Vagina (tissue), 2 donors: Measurements from ENCODE around the gene MPP2. TPM values are rescaled to one million over a fixed set of nuclear protein-coding genes. Genes with fewer than 3 reads are reported as not detected.
A peak's percentile ranks its signal among the peaks of the same experiment; 100 is the strongest.

ENCODE experiments used
- DNase-seq, 2 donors: peaks; one replicate each; pipeline ENCODE4 v3.0.0-alpha.2; 2017; ENCODE audit errors: extremely low spot score in 2 of 2
- H3K27ac ChIP-seq: fragments of 200-600 bp; sonication (generic); one replicate; pipeline ENCODE4 v1.5.1; 2019
- H3K27me3 ChIP-seq: fragments of 200-600 bp; sonication (generic); one replicate; pipeline ENCODE4 v1.5.1; 2019
- H3K36me3 ChIP-seq, 2 donors: fragments of 200-600 bp; sonication (generic); one replicate each; pipeline ENCODE4 v1.5.1; 2017 to 2019
- H3K4me1 ChIP-seq: fragments of 200-600 bp; sonication (generic); one replicate; pipeline ENCODE4 v1.5.1; 2019
- H3K4me3 ChIP-seq, 2 donors: fragments of 200-600 bp; sonication (generic); 1 replicate in 1 of 2; 2 replicates in 1 of 2; pipeline ENCODE4 v1.5.1; 2016 to 2019
- H3K9me3 ChIP-seq: fragments of 200-600 bp; sonication (generic); one replicate; pipeline ENCODE4 v1.5.1; 2019
- POLR2A ChIP-seq, 2 donors: fragments of 450-650 bp; IDR thresholded peaks; one replicate each; pipeline ENCODE4 v1.6.1; 2017; ENCODE audit warnings: antibody characterized with exemption in 2 of 2, mild to moderate bottlenecking in 2 of 2, moderate library complexity in 2 of 2
- POLR2AphosphoS5 ChIP-seq, 2 donors: sonication (generic); formaldehyde crosslinking; IDR thresholded peaks; one replicate each; pipeline ENCODE4 v1.9.0; 2017; ENCODE audit warnings: antibody characterized with exemption in 2 of 2, mild to moderate bottlenecking in 2 of 2, low read depth in 1 of 2; ENCODE audit not compliant: insufficient read depth in 1 of 2
- intact Hi-C: fragments of 100-400 bp; cut with DNase I; formaldehyde crosslinking; loops from one replicate; pipeline ENCODE4 v1.15.1; 2023
- total RNA-seq: library from RNA; depleted of rRNA; stranded (reverse); fragments of >200 nt; gene quantifications from one replicate; pipeline ENCODE4 v1.2.3, GENCODE V29; 2016
- TF ChIP-seq, protein P1 (sequence below), 3 experiments: fragments of 450-650 bp in 2 of 3; fragments of 200-600 bp in 1 of 3; sonication (generic) in 1 of 3; IDR thresholded peaks; one replicate each; pipeline ENCODE4 v1.5.1; 2017 to 2019; ENCODE audit warnings: antibody characterized with exemption in 3 of 3, mild to moderate bottlenecking in 2 of 3, moderate library complexity in 2 of 3

MPP2 gene
- total RNA-seq, 1 donor from 2014 or later, result 7.6 TPM

DNA sequence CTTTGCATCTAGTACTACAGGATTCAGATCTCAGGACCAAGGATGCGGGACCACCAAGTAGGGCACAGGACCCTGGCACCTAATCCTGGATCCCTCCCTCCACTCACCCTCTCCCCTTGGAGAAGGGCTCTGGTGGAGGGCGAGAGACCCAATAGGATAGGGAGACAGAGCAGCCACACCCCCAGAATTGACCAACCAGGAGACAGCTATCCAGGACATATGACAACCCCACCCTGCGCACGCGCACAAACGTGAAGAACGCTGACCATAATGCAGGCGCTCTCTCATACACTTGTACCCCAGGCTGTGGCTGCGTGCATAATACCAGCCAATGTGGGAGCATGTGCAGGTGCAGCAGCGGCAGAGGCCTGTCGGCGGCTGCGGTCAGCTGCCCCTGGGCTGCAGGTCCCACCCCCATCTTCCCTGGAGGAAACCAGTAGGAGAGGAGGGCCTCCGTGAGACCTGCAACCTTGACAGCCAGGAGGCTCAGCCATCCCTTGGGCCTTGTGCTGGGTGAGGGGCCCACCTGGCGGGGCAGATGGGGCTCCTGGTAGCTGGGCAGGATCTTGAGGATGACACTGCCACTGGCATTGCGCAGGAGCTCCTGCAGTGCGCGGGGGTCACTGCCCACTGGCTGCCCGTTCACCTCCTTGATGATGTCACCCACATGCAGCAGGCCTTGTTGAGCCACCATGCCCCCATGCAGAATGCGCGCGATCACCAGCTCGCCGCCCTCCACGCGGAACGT lies 25.4 kb downstream of the MPP2 start:
- no peaks in the 10 kb centered on the region for H3K4me1 ChIP-seq
- H3K36me3 ChIP-seq, result peaks cover 0 to 4% of the 10 kb centered on the region in 2 donors
- DNase-seq, result no peak
- no peaks in the 10 kb centered on the region for H3K9me3 ChIP-seq
- intact Hi-C loops, result no loop called here
- H3K27ac ChIP-seq, result no peak overlapping the region
- no peak overlapping the region for H3K4me3 ChIP-seq
- H3K27me3 ChIP-seq, result no peaks in the 10 kb centered on the region
- TF ChIP-seq POLR2AphosphoS5 (IDR thresholded peaks at IDR 0.05; ENCODE audit: insufficient read depth in 1 of 2, low read depth in 1 of 2) (no peak), POLR2A (IDR thresholded peaks at IDR 0.05) (no peak)
- TF ChIP-seq, protein P1, sequence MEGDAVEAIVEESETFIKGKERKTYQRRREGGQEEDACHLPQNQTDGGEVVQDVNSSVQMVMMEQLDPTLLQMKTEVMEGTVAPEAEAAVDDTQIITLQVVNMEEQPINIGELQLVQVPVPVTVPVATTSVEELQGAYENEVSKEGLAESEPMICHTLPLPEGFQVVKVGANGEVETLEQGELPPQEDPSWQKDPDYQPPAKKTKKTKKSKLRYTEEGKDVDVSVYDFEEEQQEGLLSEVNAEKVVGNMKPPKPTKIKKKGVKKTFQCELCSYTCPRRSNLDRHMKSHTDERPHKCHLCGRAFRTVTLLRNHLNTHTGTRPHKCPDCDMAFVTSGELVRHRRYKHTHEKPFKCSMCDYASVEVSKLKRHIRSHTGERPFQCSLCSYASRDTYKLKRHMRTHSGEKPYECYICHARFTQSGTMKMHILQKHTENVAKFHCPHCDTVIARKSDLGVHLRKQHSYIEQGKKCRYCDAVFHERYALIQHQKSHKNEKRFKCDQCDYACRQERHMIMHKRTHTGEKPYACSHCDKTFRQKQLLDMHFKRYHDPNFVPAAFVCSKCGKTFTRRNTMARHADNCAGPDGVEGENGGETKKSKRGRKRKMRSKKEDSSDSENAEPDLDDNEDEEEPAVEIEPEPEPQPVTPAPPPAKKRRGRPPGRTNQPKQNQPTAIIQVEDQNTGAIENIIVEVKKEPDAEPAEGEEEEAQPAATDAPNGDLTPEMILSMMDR (IDR thresholded peaks at IDR 0.05), result no peak

DNA sequence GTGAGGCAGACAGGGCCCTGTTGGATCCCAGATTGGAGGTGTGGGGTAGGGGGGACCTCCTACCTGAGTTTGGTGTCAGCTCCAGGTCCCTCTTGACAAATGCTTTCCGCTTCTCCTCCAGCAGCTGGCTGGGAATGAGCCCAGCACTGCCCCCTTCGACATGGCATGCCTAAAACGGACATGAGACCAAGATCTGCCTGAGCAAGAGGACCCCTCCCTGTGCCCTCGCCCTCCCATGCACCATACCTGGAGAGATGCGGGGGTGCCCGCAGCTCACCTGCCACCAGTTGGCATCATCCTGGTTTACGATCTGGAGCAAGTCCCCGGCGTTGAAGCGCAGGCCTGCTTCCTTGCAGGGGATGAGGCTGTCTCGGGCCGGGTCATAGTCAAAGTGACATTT lies 26.2 kb downstream of the MPP2 start:
- no peaks in the 10 kb centered on the region for H3K27me3 ChIP-seq
- H3K9me3 ChIP-seq, result no peaks in the 10 kb centered on the region
- TF ChIP-seq POLR2A (IDR thresholded peaks at IDR 0.05), result no peak
- TF ChIP-seq, protein P1 (IDR thresholded peaks at IDR 0.05), result no peak
- no peak for TF ChIP-seq POLR2AphosphoS5 (IDR thresholded peaks at IDR 0.05; ENCODE audit: insufficient read depth in 1 of 2, low read depth in 1 of 2)
- no peak overlapping the region for H3K27ac ChIP-seq
- H3K36me3 ChIP-seq, result peaks cover 0 to 4% of the 10 kb centered on the region in 2 donors
- intact Hi-C loops, result no loop called here
- no peak overlapping the region for H3K4me3 ChIP-seq
- no peak for DNase-seq
- H3K4me1 ChIP-seq, result no peaks in the 10 kb centered on the region

DNA sequence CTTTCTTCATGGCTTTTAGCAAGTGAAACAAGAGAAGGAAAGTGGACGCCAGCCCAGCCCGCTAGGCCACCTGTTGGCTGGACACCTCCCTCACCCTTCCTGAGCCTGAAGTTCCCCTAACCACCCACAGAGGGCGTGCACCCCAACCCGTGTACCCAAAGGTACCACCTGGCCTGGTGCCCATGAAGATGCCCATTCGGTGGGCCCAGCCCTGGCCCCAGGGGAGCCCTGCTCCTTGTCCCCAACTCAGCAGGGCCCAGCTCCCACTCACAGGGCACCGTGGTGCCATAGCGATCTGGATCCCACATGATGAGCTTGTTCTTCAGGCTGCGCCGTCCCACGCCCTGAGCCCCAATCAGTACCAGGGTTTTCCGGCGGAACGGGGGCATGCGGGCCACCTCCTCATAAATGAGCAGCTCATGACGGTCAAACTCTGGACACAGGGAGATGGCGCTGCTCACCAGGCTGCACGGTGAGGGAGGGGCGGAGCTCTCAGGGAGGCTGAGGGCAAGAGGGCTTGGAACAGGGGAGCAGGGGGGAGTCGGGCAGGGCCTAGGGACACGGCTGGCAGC lies 26.8 kb downstream of the MPP2 start:
- H3K27me3 ChIP-seq, result no peaks in the 10 kb centered on the region
- H3K27ac ChIP-seq, result no peak overlapping the region
- DNase-seq, result peak in 1 of 2 donors; percentile 93
- H3K36me3 ChIP-seq, result peaks cover 0 to 4% of the 10 kb centered on the region in 2 donors
- H3K4me3 ChIP-seq, result no peak overlapping the region
- TF ChIP-seq, protein P1 (IDR thresholded peaks at IDR 0.05), result peak in 2 of 3 experiments; percentile 8 to 17
- TF ChIP-seq POLR2A (IDR thresholded peaks at IDR 0.05), result no peak
- intact Hi-C loops, result no loop called here
- no peaks in the 10 kb centered on the region for H3K4me1 ChIP-seq
- no peaks in the 10 kb centered on the region for H3K9me3 ChIP-seq

DNA sequence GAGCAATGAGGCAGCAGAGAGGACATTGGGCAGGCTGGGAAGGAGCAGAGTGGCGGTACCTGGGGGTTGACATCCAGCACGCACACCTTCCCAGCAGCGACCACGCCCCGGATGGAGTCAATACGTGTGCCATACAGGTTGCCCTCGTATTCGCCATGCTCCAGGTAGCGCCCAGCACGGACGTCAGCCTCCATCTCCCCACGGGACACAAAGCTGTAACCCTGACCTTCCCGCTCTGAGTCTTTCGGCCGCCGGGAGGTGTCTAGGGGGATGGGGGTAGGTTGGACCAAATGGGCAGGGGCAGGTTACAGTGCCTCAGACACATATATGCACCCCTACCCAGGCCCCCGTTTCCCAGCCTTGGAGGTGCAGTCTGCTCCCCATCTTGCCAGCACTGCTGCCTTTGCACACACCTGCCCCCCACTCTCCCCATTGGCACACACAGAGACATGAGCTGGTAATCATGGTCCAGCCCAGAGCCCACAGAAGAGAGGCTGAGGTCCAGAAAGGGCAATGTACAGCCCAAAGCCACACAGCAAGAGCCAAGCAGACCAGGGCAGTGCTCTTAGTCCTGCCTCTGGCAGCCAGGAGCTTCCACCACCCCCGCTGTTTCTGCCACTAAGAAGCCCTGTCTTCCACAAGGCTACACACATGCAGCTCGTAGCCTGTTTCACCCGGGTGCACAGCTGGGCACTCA lies 27.5 kb downstream of the MPP2 start:
- TF ChIP-seq, protein P1 (IDR thresholded peaks at IDR 0.05), result no peak
- TF ChIP-seq POLR2A (IDR thresholded peaks at IDR 0.05) (no peak), POLR2AphosphoS5 (IDR thresholded peaks at IDR 0.05; ENCODE audit: insufficient read depth in 1 of 2, low read depth in 1 of 2) (no peak)
- no peak overlapping the region for H3K4me3 ChIP-seq
- H3K27me3 ChIP-seq, result no peaks in the 10 kb centered on the region
- no peaks in the 10 kb centered on the region for H3K4me1 ChIP-seq
- H3K9me3 ChIP-seq, result no peaks in the 10 kb centered on the region
- no peak for DNase-seq
- no peak overlapping the region for H3K27ac ChIP-seq
- peaks cover 0 to 4% of the 10 kb centered on the region in 2 donors for H3K36me3 ChIP-seq
- intact Hi-C loops, result no loop called here
